ENCODE data around the gene SLC12A5. TPM values are rescaled to one million over a fixed set of nuclear protein-coding genes. Genes with fewer than 3 reads are reported as not detected.
"Not testable (repeated sequence)": the region's sequence is repeated elsewhere in the genome, so short reads cannot be mapped to it uniquely, and the experiment has no call there.

The SLC12A5 gene
- 1.7 TPM in 1 of 2 replicates, not detected in the other for total RNA-seq
- long read RNA-seq: 0 reads

- no peak for DNase-seq (ENCODE audit: extremely low spot score, unreplicated experiment)
- Mint-ChIP-seq H3K4me1 (ENCODE audit: unreplicated experiment) (no peaks in the 10 kb centered on the region), H3K27ac (ENCODE audit: unreplicated experiment) (no peak within 1 kb of the TSS), H3K27me3 (ENCODE audit: unreplicated experiment) (peaks cover 57% of the 10 kb centered on the region), H3K9me3 (ENCODE audit: unreplicated experiment) (no peaks in the 10 kb centered on the region), H3K4me3 (ENCODE audit: unreplicated experiment) (no peak within 1 kb of the TSS), H3K36me3 (ENCODE audit: unreplicated experiment) (no peaks in the 10 kb centered on the region)
- TF ChIP-seq CTCF (IDR thresholded peaks at IDR 0.05): no peak
Measured at GRCh38 chr20:46028772-46029371, at the start of gene SLC12A5. Gene SLC12A5, plus strand, starts transcription at chr20:46029215. Its CDS starts 130 bp downstream, at chr20:46029345.

DNA sequence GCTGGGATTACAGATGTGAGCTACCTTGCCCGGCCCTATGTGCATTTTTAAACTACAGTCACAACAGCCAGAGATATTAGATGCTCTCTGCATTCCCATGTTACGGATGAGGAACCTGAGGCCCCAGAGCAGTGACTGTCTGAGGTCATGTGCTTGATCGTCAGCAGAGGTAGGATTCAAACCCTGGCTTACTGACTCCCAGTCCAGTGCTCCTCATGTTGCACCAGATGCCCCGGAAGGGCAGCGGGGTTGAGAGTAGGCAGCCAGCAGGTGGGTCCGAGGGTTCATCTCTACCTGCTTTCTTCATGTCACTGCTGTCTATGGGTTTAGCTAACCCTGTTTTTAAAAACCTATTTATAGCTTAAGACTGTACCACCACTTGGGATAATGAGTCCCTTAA, 47.8 kb upstream of the SLC12A5 start:
- no peak for TF ChIP-seq CTCF (IDR thresholded peaks at IDR 0.05)
- Mint-ChIP-seq H3K36me3 (ENCODE audit: unreplicated experiment) (no peaks in the 10 kb centered on the region), H3K27ac (ENCODE audit: unreplicated experiment) (no peak overlapping the region)

DNA sequence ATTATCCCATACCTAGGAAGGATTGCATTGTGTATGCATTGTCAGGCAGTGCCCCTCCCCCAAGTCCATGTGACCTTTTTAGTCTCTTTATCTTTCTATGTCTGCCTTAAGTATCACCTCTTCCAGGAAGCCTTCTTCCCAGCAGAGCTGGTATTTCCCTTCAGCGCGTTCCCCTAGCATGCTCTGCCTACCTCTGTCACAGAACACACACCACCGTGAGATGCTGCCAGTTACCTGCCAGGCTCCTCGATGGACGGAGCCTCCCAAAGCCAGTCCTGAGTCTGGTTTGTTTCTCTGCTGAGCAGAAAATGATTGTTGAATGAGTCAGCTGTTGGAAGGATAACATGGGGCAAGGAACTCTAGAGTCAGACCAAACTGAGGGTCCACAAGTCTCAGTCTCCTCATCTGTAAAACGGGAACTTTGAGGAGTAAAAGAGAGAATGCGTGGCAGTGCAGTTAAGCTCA, 45.7 kb upstream of the SLC12A5 start:
- peaks cover 27% of the 10 kb centered on the region for H3K27me3 Mint-ChIP-seq (ENCODE audit: unreplicated experiment)
- H3K36me3 Mint-ChIP-seq (ENCODE audit: unreplicated experiment): no peaks in the 10 kb centered on the region
- no peak overlapping the region for H3K27ac Mint-ChIP-seq (ENCODE audit: unreplicated experiment)
- no peaks in the 10 kb centered on the region for H3K9me3 Mint-ChIP-seq (ENCODE audit: unreplicated experiment)
- H3K4me1 Mint-ChIP-seq (ENCODE audit: unreplicated experiment): no peaks in the 10 kb centered on the region
- no peak overlapping the region for H3K4me3 Mint-ChIP-seq (ENCODE audit: unreplicated experiment)
- no peak for TF ChIP-seq CTCF (IDR thresholded peaks at IDR 0.05)
- no peak for DNase-seq (ENCODE audit: extremely low spot score, unreplicated experiment)

More for the DNA sequence above, 47.8 kb upstream of the SLC12A5 start:
- Mint-ChIP-seq H3K4me3 (ENCODE audit: unreplicated experiment) (no peak overlapping the region), H3K27me3 (ENCODE audit: unreplicated experiment) (peaks cover 35% of the 10 kb centered on the region), H3K4me1 (ENCODE audit: unreplicated experiment) (no peaks in the 10 kb centered on the region), H3K9me3 (ENCODE audit: unreplicated experiment) (no peaks in the 10 kb centered on the region)
- no peak for DNase-seq (ENCODE audit: extremely low spot score, unreplicated experiment)

DNA sequence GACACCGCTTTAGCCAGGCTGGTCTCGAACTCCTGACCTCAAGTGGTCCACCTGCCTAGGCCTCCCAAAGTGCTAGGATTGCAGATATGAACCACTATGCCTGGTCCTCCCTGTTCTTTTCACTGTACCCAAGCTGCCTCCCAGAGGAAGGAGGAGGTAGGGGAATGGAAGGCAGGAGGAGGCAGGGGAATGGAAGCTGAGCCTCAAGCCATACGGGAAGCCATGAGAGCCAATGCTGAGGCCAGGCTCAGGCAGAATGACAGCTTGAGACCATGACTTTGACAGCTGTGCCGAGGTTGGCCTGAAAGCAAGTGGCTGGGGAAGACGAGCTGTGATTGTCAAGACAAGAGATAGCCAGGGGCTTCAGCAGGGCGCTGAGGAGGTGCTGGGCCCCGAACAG, 43.4 kb upstream of the SLC12A5 start:
- no peaks in the 10 kb centered on the region for H3K36me3 Mint-ChIP-seq (ENCODE audit: unreplicated experiment)
- no peak for DNase-seq (ENCODE audit: extremely low spot score, unreplicated experiment)
- no peak overlapping the region for H3K4me3 Mint-ChIP-seq (ENCODE audit: unreplicated experiment)
- TF ChIP-seq CTCF (IDR thresholded peaks at IDR 0.05): no peak
- no peak overlapping the region for H3K27ac Mint-ChIP-seq (ENCODE audit: unreplicated experiment)
- peaks cover 30% of the 10 kb centered on the region for H3K27me3 Mint-ChIP-seq (ENCODE audit: unreplicated experiment)
- H3K9me3 Mint-ChIP-seq (ENCODE audit: unreplicated experiment): no peaks in the 10 kb centered on the region
- no peaks in the 10 kb centered on the region for H3K4me1 Mint-ChIP-seq (ENCODE audit: unreplicated experiment)

DNA sequence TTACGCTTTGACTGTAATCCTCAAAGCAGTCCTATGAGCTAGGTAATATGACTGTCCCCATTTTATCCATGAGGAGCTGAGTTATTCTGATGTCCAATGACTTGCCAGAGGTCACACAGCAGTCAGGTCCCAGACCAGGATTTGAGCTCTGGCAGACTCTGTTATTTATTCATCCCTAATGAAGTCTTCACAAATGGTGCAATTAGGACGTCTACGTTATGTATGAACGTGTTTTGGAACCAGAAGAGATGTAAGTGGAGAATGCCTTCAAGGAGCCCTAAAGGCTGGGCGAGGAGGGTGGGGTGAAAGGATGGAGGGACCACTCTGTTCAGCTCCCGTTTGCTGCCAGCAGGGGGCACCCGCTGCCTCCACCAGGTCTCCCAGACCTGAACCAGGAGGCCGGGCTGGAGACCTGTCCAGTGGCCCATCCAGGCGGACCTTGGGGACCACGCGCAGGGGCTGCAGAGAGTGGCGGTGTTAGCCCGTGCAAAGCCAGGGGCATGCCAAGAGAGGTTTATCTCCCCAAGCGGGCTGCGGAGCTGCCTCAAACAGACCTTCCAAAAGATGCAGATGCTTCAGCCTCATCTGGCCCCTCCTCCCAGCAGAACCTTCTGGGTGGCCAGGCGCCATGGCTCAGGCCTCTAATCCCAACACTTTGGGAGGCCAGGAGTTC, 41.8 kb upstream of the SLC12A5 start:
- no peak overlapping the region for H3K4me3 Mint-ChIP-seq (ENCODE audit: unreplicated experiment)
- H3K36me3 Mint-ChIP-seq (ENCODE audit: unreplicated experiment): no peaks in the 10 kb centered on the region
- peak; percentile 91 for DNase-seq (ENCODE audit: extremely low spot score, unreplicated experiment)
- no peaks in the 10 kb centered on the region for H3K4me1 Mint-ChIP-seq (ENCODE audit: unreplicated experiment)
- H3K27me3 Mint-ChIP-seq (ENCODE audit: unreplicated experiment): peaks cover 33% of the 10 kb centered on the region
- H3K27ac Mint-ChIP-seq (ENCODE audit: unreplicated experiment): no peak overlapping the region
- peak; percentile 90 for TF ChIP-seq CTCF (IDR thresholded peaks at IDR 0.05)
- H3K9me3 Mint-ChIP-seq (ENCODE audit: unreplicated experiment): no peaks in the 10 kb centered on the region

DNA sequence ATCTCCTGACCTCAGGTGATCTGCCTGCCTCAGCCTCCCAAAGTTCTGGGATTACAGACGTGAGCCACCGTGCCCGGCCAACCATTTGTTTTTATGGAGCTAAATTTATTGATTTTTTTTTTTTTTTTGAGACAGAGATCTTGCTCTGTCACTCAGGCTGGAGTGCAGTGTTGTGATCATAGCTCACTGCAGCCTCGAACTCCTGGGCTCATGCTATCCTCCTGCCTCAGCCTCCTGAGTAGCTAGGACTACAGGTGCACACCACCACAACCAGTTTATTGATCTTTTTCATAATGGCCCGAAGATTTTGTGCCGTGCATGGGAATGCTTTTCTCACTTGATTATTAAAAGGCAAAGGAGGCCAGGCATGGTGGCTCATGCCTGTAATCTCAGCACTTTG, 40.2 kb upstream of the SLC12A5 start:
- H3K27ac Mint-ChIP-seq (ENCODE audit: unreplicated experiment); H3K36me3 Mint-ChIP-seq (ENCODE audit: unreplicated experiment); H3K4me3 Mint-ChIP-seq (ENCODE audit: unreplicated experiment); DNase-seq (ENCODE audit: extremely low spot score, unreplicated experiment); H3K9me3 Mint-ChIP-seq (ENCODE audit: unreplicated experiment); H3K4me1 Mint-ChIP-seq (ENCODE audit: unreplicated experiment): not testable (repeated sequence)
- peaks cover 24% of the 10 kb centered on the region for H3K27me3 Mint-ChIP-seq (ENCODE audit: unreplicated experiment)

All from osteocyte (in vitro differentiated cells).